GM23338 (cell line): ENCODE data around the gene TPD52L2.

Experiments used
- CREB1 ChIP-seq: fragments of 250-450 bp; sonication (Bioruptor Pico); IDR thresholded peaks from 2 replicates; pipeline ENCODE4 v1.5.0; 2020; ENCODE audit warnings: low read depth, mild to moderate bottlenecking, moderate library complexity
- CTCF ChIP-seq, 2 experiments: fragments of 200-600 bp in 1 of 2; sonication (generic) in 1 of 2; conservative IDR thresholded peaks; 2 replicates each; pipeline versions ENCODE4 v1.5.1 to v1.6.1; 2016 to 2017; ENCODE audit warnings: antibody characterized with exemption in 2 of 2, low read depth in 2 of 2, mild to moderate bottlenecking in 2 of 2, moderate library complexity in 1 of 2
- ETS1 ChIP-seq: IDR thresholded peaks from 2 replicates; pipeline ENCODE4 v1.6.1; 2016; ENCODE audit warnings: antibody characterized with exemption
- EZH2 ChIP-seq: fragments of 200-600 bp; sonication (generic); IDR thresholded peaks from one replicate; pipeline ENCODE4 v1.8.0; 2017; ENCODE audit warnings: antibody characterized with exemption, mild to moderate bottlenecking, low read depth; ENCODE audit not compliant: unreplicated experiment
- EZH2phosphoT487 ChIP-seq: fragments of 200-600 bp; sonication (generic); IDR thresholded peaks from one replicate; pipeline ENCODE4 v1.8.1; 2018; ENCODE audit warnings: antibody characterized with exemption; ENCODE audit not compliant: unreplicated experiment
- POLR2AphosphoS5 ChIP-seq: IDR thresholded peaks from 2 replicates; pipeline ENCODE4 v1.6.1; 2016; ENCODE audit warnings: antibody characterized with exemption, low read depth
- REST ChIP-seq: IDR thresholded peaks from one replicate; pipeline ENCODE4 v1.6.1; 2018; ENCODE audit warnings: antibody characterized with exemption; ENCODE audit not compliant: unreplicated experiment
- ZNF331 ChIP-seq: fragments of 250-450 bp; sonication (Bioruptor Pico); IDR thresholded peaks from 2 replicates; pipeline ENCODE4 v1.5.0; 2020; ENCODE audit warnings: low read depth, mild to moderate bottlenecking, moderate library complexity

GRCh38 chr20:63915471-63915870 lies 50.4 kb downstream of the TPD52L2 start:
- TF ChIP-seq POLR2AphosphoS5 (no peak), CTCF (conservative IDR thresholded peaks at IDR 0.05; ENCODE audit: low read depth in 2 of 2) (no peak), CREB1 (no peak), EZH2 (no peak), EZH2phosphoT487 (no peak), REST (no peak), ZNF331 (no peak), ETS1 (no peak)
